Limb (tissue), 2 donors: ENCODE measurements around the gene CEP104.

Experiments
- DNase-seq, 2 donors: peaks; one replicate each; pipeline ENCODE4 v3.0.0-alpha.2; 2016; ENCODE audit errors: extremely low spot score in 2 of 2

The CEP104 gene

DNA sequence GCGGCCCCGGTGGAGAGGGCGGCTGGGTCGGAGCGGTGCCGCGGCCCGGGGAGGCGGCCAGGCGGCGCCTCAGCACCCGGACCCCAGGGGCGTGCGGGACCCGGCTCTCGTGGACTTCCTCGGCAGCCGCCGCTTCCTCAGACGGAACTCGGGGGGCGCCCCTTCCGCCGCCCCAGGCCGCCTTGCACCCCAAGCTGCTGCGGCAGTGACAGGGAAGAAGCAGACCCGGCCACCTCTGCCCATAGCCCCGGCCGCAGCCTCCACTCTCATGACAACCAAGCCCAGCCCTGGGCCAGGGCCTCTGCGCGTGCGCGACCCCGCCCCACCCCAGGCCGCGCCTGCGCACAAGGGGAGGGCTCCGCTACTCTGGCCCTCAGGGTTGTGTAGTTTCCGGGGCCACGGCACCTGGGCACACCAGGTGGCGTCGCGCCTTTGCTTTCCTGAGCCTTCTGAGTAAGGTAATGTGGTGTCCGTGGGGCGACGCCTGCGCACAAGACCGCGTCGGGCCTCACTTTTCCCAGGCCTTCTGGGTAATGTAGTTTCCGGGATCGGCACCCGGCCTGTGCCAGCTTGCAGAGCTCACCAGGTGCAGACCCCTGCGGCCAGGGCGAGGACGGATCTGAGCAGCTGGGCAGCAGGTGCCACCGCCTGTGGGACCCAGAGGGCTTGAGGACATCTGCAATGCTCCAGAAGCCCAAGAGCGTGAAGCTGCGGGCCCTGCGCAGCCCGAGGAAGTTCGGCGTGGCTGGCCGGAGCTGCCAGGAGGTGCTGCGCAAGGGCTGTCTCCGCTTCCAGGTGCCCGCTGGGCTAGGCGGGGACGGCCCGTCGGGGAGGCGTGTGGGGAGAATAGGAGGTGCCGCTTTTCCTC lies at the start of gene CEP104, which contains the start of gene DFFB:
Gene CEP104, minus strand, starts transcription at position 289 of the 868 bp plus-strand sequence. CDS start 4,804 bp downstream, outside the sequence.
Gene DFFB, plus strand, starts transcription at position 554 of the 868 bp plus-strand sequence. Its CDS starts 128 bp downstream, at position 682.
- peak; percentile 88 to 96 for DNase-seq

DNA sequence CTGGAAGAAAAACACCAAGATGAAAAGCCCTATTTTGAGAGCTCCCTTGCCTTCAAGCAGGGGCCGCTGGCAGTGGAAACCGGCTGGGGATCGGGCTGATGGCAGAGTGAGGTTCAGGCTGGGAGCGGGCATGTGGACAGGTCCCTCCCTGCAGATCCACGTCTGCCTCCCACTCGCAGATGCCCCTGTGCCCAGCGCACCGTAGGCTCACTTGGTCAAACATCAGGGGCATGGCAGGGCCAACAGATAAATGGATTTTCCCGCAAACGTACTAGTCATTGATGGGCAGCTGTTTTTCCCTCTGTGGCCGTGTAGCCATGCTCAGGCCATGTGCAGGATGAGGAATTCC lies 49.6 kb upstream of the CEP104 start:
- DNase-seq, result peak in 1 of 2 donors; percentile 15

- peak in 1 of 2 donors; percentile 22 for DNase-seq
These were observed 49.1 kb upstream of the CEP104 start for GRCh38 chr1:3905953-3906671.

- peak in 1 of 2 donors; percentile 23 for DNase-seq
These were observed 48.4 kb upstream of the CEP104 start for GRCh38 chr1:3905266-3905952.

- DNase-seq, result no peak
These were observed 47.8 kb upstream of the CEP104 start for GRCh38 chr1:3904843-3905185.

- DNase-seq, result peak in 1 of 2 donors; percentile 30
These were observed 47.2 kb upstream of the CEP104 start for GRCh38 chr1:3904006-3904842.

DNA sequence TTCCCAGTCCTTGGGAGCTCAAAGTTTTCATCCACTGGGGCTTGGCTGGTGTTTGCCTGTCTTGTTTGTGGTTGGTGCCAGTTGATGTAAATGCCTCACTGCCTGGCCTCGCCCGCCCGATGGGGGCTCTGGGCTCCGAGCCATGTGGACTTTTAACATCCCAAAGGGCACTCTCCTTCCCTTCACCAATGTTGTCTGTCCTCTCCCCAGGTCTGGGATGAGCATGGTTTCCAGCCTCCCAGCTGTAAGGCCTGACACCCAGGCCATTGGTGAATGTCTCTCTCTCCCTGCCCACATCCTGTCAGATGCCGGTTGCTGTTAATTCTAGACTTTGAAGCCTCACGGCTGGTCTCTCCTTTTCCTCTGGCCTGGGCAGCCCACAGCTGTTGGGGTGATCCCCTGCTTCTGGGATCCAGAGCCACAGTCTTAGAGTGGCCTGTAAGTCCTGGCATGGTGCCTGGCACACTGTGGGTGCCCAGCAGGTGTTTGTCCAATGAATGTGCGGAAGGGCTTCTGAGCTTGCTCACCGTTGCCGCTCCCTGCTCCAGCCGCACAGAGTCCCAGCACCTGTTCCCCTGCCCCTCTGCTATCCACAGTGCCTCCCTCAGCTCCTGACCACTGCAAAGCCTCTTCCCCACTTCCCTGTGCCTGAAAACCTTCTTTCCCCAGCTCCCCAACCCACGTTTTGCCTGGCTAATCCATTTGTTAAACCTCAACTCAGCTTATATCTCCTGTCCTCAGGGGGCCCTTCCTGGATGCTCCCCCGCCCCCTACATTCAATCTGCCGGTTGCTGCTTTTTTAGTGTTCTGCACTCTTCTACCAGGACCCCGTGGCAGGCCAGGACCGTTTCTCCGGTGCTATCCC lies 46.4 kb upstream of the CEP104 start:
- DNase-seq, result peak in 1 of 2 donors; percentile 15

DNA sequence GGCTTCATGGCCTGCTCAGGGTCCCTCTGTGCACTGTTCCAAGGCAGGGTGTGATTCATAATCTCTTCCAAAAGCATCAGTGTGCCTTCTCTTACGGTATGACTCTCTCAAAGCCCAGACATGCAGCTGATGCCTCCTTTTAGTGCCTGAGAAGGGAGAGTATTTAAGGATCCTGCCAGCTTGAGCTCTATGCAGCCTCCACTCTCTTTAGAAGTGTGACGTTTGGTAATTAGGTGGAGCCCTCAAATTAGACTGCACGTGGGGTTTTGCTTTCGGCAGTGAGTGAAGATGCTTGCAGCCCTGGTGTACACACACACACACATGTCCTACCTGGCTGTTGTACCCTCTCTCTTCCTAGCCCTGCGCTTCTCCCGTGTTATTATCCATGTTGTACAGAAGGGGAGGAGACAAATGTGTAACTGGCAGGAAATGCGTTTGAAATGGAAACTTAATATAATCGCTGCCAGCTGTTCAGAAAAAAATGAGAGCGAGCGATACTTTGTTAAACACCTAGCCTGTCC lies 45.6 kb upstream of the CEP104 start:
- DNase-seq, result no peak

- DNase-seq, result no peak
These were observed 45.1 kb upstream of the CEP104 start for GRCh38 chr1:3902111-3902511.

DNA sequence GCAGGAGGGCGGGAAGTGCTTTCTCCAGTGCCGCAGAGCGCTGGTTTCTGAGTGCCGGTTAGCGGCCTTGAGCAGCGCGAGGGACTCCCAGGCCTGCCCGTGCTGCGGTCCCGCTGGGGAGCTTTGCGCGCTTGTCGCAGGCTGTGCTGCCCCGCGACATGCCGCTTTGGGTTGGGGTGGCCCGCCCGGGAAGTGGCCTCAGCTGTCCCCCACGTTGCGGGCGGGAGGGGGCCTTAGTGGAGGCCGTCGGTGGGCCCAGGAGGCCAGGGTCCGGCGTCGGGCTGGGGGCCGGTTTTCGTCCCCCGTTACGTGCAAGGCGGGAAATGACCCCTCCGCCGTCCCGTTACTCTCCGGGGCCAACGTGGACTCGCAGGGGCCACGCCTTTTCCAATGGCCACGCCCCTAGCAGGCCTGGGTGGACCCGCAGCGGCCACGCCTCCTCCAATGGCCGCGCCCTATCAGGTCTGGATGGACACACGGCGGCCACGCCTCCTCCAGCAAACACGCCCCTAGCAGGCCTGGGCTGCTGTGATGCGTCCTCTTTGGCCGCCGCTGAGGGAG lies 44.0 kb upstream of the CEP104 start:
- peak; percentile 93 to 95 for DNase-seq

GRCh38 chr1:3900150-3900968 lies 43.3 kb upstream of the CEP104 start, which contains the start of gene C1orf174:
TSS of gene C1orf174 (minus strand) at chr1:3900272. CDS start at chr1:3900186, 86 bp downstream.
- peak; percentile 97 to 99 for DNase-seq

GRCh38 chr1:3899754-3900149 lies 42.7 kb upstream of the CEP104 start:
- no peak for DNase-seq

GRCh38 chr1:3898994-3899753 lies 42.2 kb upstream of the CEP104 start:
- no peak for DNase-seq

DNA sequence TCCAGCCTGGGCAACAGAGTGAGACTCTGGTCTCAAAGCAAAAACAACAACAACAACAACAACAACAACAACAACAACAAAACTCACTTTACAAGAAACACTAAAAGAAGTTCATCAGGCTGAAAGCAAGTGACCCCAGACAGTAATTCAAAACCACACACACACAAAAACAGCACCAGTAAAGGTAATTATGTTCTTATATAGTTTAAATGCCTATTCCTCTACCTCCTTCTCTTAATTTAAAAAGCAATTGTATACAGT lies 41.4 kb upstream of the CEP104 start:
- no peak for DNase-seq

- no peak for DNase-seq
These were observed 39.5 kb upstream of the CEP104 start for GRCh38 chr1:3896396-3897000.

DNA sequence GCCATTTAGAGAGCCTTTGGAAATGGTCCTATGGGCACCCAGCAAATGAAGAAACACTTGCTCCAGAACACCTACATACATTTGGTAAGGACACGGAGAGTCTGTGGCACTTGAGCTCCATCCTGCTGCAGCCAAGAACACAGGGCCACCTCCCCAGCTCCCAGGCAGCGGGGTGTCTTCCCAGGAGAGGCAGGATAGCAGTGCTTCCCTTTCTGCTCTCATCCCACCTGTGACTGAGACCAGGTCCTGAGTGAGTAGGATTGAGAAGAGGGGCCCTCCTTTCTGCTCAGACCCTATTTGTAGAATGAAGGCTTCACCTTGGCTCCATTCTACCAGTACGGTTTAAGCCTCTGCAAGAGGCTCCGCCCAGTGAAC lies 38.9 kb upstream of the CEP104 start:
- DNase-seq, result no peak

GRCh38 chr1:3895279-3895950 lies 38.4 kb upstream of the CEP104 start:
- no peak for DNase-seq
